ENCODE measurements around the gene FOXO1. TPM values are rescaled to one million over a fixed set of nuclear protein-coding genes. Genes with fewer than 3 reads are reported as not detected.
A peak's percentile ranks its signal among the peaks of the same experiment; 100 is the strongest.

Gene FOXO1
- total and polyA plus RNA-seq, 5 donors from 2014 or later = 45.5 to 119 (median 82.2) TPM

GRCh38 chr13:40604135-40604534 is 62.3 kb downstream of the FOXO1 start:
- Histone ChIP-seq H3K9me3 (ENCODE audit: control insufficient read depth in 2 of 2, low read length in 2 of 2) (no peaks in the 10 kb centered on the region), H3K27ac (ENCODE audit: insufficient read depth, low read length, poor library complexity, severe bottlenecking) (peak overlapping the region; percentile 2), H3K4me3 (ENCODE audit: low read depth, low read length) (peak overlapping the region; percentile 46), H3K36me3 (ENCODE audit: control insufficient read depth, insufficient read depth, low read length) (peaks cover 4% of the 10 kb centered on the region), H3K27me3 (ENCODE audit: control insufficient read depth, insufficient read depth, low read length) (no peaks in the 10 kb centered on the region), H3K4me1 (ENCODE audit: control insufficient read depth, insufficient read depth, low read length, poor library complexity, severe bottlenecking) (peaks cover 96% of the 10 kb centered on the region)
- no peak for ATAC-seq (ENCODE audit: low read depth in 2 of 2)
- no peaks in the 10 kb centered on the region for H3K9me3 Mint-ChIP-seq
- H3K27ac Mint-ChIP-seq = peak overlapping the region in 2 of 3 donors; percentile 45 to 58
- no peaks in the 10 kb centered on the region for H3K27me3 Mint-ChIP-seq
- DNase-seq = no peak
- peak overlapping the region; percentile 19 to 51 (median 26) for H3K4me3 Mint-ChIP-seq
- H3K36me3 Mint-ChIP-seq = peaks cover 11% of the 10 kb centered on the region
- H3K4me1 Mint-ChIP-seq = peaks cover 60 to 93% (median 83%) of the 10 kb centered on the region in 4 donors

DNA sequence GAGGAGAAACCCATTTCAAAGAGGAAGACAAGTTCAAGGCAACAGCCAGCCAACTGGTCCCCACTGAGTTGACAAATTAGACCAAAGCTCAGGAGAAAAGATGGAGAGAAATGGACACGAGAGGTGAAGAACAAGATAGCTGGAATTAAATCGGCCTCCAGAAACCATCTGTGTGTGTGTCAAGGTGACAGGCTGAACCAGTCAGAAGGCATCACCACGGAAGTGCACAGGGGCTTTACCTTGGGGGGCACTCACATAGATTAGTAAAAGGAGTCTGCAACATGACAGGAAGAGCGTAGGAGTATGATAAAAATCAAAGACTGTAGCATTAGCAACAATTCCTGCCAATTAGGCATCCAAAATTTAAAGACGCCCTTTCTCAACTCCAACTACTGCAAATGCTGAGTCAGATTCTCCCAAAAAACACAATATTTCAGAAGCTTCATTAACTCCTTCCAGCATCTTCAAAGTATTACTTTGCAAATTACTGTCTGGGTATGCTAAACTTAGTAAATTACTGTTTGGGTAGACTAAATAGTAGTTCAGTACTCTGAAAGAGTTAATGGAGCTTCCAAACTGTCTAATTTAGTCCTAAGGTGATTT is 66.2 kb downstream of the FOXO1 start:
- Histone ChIP-seq H3K9me3 (ENCODE audit: control insufficient read depth in 2 of 2, low read length in 2 of 2) (no peaks in the 10 kb centered on the region), H3K36me3 (ENCODE audit: control insufficient read depth, insufficient read depth, low read length) (no peaks in the 10 kb centered on the region), H3K4me3 (ENCODE audit: low read depth, low read length) (peak overlapping the region; percentile 66), H3K27me3 (ENCODE audit: control insufficient read depth, insufficient read depth, low read length) (no peaks in the 10 kb centered on the region), H3K27ac (ENCODE audit: insufficient read depth, low read length, poor library complexity, severe bottlenecking) (peak overlapping the region; percentile 65), H3K4me1 (ENCODE audit: control insufficient read depth, insufficient read depth, low read length, poor library complexity, severe bottlenecking) (peaks cover 95% of the 10 kb centered on the region)
- H3K4me1 Mint-ChIP-seq = peaks cover 62 to 95% (median 86%) of the 10 kb centered on the region in 4 donors
- peak overlapping the region; percentile 61 to 92 (median 90) for H3K27ac Mint-ChIP-seq
- ATAC-seq (ENCODE audit: low read depth in 2 of 2) (peak in 1 of 2 donors; percentile 34), DNase-seq (peak in 1 of 3 donors; percentile 43)
- no peaks in the 10 kb centered on the region for H3K9me3 Mint-ChIP-seq
- H3K4me3 Mint-ChIP-seq = peak overlapping the region; percentile 44 to 74 (median 67)
- no peaks in the 10 kb centered on the region for H3K27me3 Mint-ChIP-seq
- H3K36me3 Mint-ChIP-seq = no peaks in the 10 kb centered on the region

GRCh38 chr13:40599747-40600146 is 66.7 kb downstream of the FOXO1 start:
- peaks cover 61 to 98% (median 88%) of the 10 kb centered on the region in 4 donors for H3K4me1 Mint-ChIP-seq
- ATAC-seq (ENCODE audit: low read depth in 2 of 2) (no peak), DNase-seq (no peak)
- Histone ChIP-seq H3K9me3 (ENCODE audit: control insufficient read depth in 2 of 2, low read length in 2 of 2) (no peaks in the 10 kb centered on the region), H3K27me3 (ENCODE audit: control insufficient read depth, insufficient read depth, low read length) (no peaks in the 10 kb centered on the region), H3K27ac (ENCODE audit: insufficient read depth, low read length, poor library complexity, severe bottlenecking) (peak overlapping the region; percentile 65), H3K4me3 (ENCODE audit: low read depth, low read length) (peak overlapping the region; percentile 66), H3K4me1 (ENCODE audit: control insufficient read depth, insufficient read depth, low read length, poor library complexity, severe bottlenecking) (peaks cover 96% of the 10 kb centered on the region), H3K36me3 (ENCODE audit: control insufficient read depth, insufficient read depth, low read length) (no peaks in the 10 kb centered on the region)
- no peaks in the 10 kb centered on the region for H3K36me3 Mint-ChIP-seq
- peak overlapping the region; percentile 61 to 92 (median 90) for H3K27ac Mint-ChIP-seq
- no peaks in the 10 kb centered on the region for H3K9me3 Mint-ChIP-seq
- H3K4me3 Mint-ChIP-seq = peak overlapping the region; percentile 44 to 74 (median 67)
- no peaks in the 10 kb centered on the region for H3K27me3 Mint-ChIP-seq

GRCh38 chr13:40599124-40599523 is 67.3 kb downstream of the FOXO1 start:
- no peaks in the 10 kb centered on the region for H3K9me3 Mint-ChIP-seq
- H3K4me1 Mint-ChIP-seq = peaks cover 58 to 98% (median 86%) of the 10 kb centered on the region in 4 donors
- no peaks in the 10 kb centered on the region for H3K27me3 ChIP-seq (ENCODE audit: control insufficient read depth, insufficient read depth, low read length)
- H3K4me3 ChIP-seq (ENCODE audit: low read depth, low read length) = peak overlapping the region; percentile 66
- ATAC-seq (ENCODE audit: low read depth in 2 of 2) (no peak), DNase-seq (no peak)
- H3K36me3 ChIP-seq (ENCODE audit: control insufficient read depth, insufficient read depth, low read length) = no peaks in the 10 kb centered on the region
- peak overlapping the region; percentile 65 for H3K27ac ChIP-seq (ENCODE audit: insufficient read depth, low read length, poor library complexity, severe bottlenecking)
- H3K27me3 Mint-ChIP-seq = no peaks in the 10 kb centered on the region
- H3K9me3 ChIP-seq (ENCODE audit: control insufficient read depth in 2 of 2, low read length in 2 of 2) = no peaks in the 10 kb centered on the region
- H3K36me3 Mint-ChIP-seq = no peaks in the 10 kb centered on the region
- peak overlapping the region; percentile 61 to 92 (median 90) for H3K27ac Mint-ChIP-seq
- peak overlapping the region; percentile 62 to 74 (median 67) for H3K4me3 Mint-ChIP-seq
- H3K4me1 ChIP-seq (ENCODE audit: control insufficient read depth, insufficient read depth, low read length, poor library complexity, severe bottlenecking) = peaks cover 96% of the 10 kb centered on the region

GRCh38 chr13:40598569-40598968 is 67.9 kb downstream of the FOXO1 start:
- H3K4me3 Mint-ChIP-seq = peak overlapping the region; percentile 62 to 80 (median 67)
- no peak for DNase-seq
- no peaks in the 10 kb centered on the region for H3K9me3 Mint-ChIP-seq
- Histone ChIP-seq H3K9me3 (ENCODE audit: control insufficient read depth in 2 of 2, low read length in 2 of 2) (no peaks in the 10 kb centered on the region), H3K36me3 (ENCODE audit: control insufficient read depth, insufficient read depth, low read length) (no peaks in the 10 kb centered on the region), H3K4me3 (ENCODE audit: low read depth, low read length) (peak overlapping the region; percentile 66), H3K27me3 (ENCODE audit: control insufficient read depth, insufficient read depth, low read length) (no peaks in the 10 kb centered on the region), H3K4me1 (ENCODE audit: control insufficient read depth, insufficient read depth, low read length, poor library complexity, severe bottlenecking) (peaks cover 96% of the 10 kb centered on the region), H3K27ac (ENCODE audit: insufficient read depth, low read length, poor library complexity, severe bottlenecking) (peak overlapping the region; percentile 65)
- no peaks in the 10 kb centered on the region for H3K36me3 Mint-ChIP-seq
- no peak for ATAC-seq (ENCODE audit: low read depth in 2 of 2)
- H3K27me3 Mint-ChIP-seq = no peaks in the 10 kb centered on the region
- peaks cover 58 to 98% (median 87%) of the 10 kb centered on the region in 4 donors for H3K4me1 Mint-ChIP-seq
- peak overlapping the region; percentile 61 to 90 (median 86) for H3K27ac Mint-ChIP-seq

GRCh38 chr13:40597735-40598365 is 68.6 kb downstream of the FOXO1 start:
- H3K36me3 ChIP-seq (ENCODE audit: control insufficient read depth, insufficient read depth, low read length) = no peaks in the 10 kb centered on the region
- no peaks in the 10 kb centered on the region for H3K36me3 Mint-ChIP-seq
- H3K9me3 Mint-ChIP-seq = no peaks in the 10 kb centered on the region
- no peaks in the 10 kb centered on the region for H3K27me3 ChIP-seq (ENCODE audit: control insufficient read depth, insufficient read depth, low read length)
- H3K27me3 Mint-ChIP-seq = no peaks in the 10 kb centered on the region
- H3K4me3 Mint-ChIP-seq = peak overlapping the region; percentile 62 to 80 (median 67)
- peaks cover 53 to 97% (median 83%) of the 10 kb centered on the region in 4 donors for H3K4me1 Mint-ChIP-seq
- H3K27ac ChIP-seq (ENCODE audit: insufficient read depth, low read length, poor library complexity, severe bottlenecking) = peak overlapping the region; percentile 68
- peak overlapping the region; percentile 66 for H3K4me3 ChIP-seq (ENCODE audit: low read depth, low read length)
- no peaks in the 10 kb centered on the region for H3K9me3 ChIP-seq (ENCODE audit: control insufficient read depth in 2 of 2, low read length in 2 of 2)
- H3K27ac Mint-ChIP-seq = peak overlapping the region; percentile 61 to 90 (median 86)
- DNase-seq = no peak
- peaks cover 96% of the 10 kb centered on the region for H3K4me1 ChIP-seq (ENCODE audit: control insufficient read depth, insufficient read depth, low read length, poor library complexity, severe bottlenecking)
- no peak for ATAC-seq (ENCODE audit: low read depth in 2 of 2)

GRCh38 chr13:40596484-40596883 is 70.0 kb downstream of the FOXO1 start:
- peaks cover 55 to 96% (median 87%) of the 10 kb centered on the region in 4 donors for H3K4me1 Mint-ChIP-seq
- ATAC-seq (ENCODE audit: low read depth in 2 of 2) (peak; percentile 61 to 78), DNase-seq (peak in 2 of 3 donors; percentile 49 to 67)
- H3K27me3 Mint-ChIP-seq = no peaks in the 10 kb centered on the region
- Histone ChIP-seq H3K36me3 (ENCODE audit: control insufficient read depth, insufficient read depth, low read length) (no peaks in the 10 kb centered on the region), H3K27ac (ENCODE audit: insufficient read depth, low read length, poor library complexity, severe bottlenecking) (peak overlapping the region; percentile 68), H3K4me1 (ENCODE audit: control insufficient read depth, insufficient read depth, low read length, poor library complexity, severe bottlenecking) (peaks cover 96% of the 10 kb centered on the region), H3K9me3 (ENCODE audit: control insufficient read depth in 2 of 2, low read length in 2 of 2) (no peaks in the 10 kb centered on the region), H3K27me3 (ENCODE audit: control insufficient read depth, insufficient read depth, low read length) (no peaks in the 10 kb centered on the region), H3K4me3 (ENCODE audit: low read depth, low read length) (peak overlapping the region; percentile 66)
- H3K27ac Mint-ChIP-seq = peak overlapping the region; percentile 2 to 90 (median 61)
- no peaks in the 10 kb centered on the region for H3K9me3 Mint-ChIP-seq
- no peaks in the 10 kb centered on the region for H3K36me3 Mint-ChIP-seq
- peak overlapping the region; percentile 66 to 80 (median 70) for H3K4me3 Mint-ChIP-seq

Data from CD4-positive, CD25-positive, alpha-beta regulatory T cell (primary cell).